ENCODE data around the gene WNT10A.

DNA sequence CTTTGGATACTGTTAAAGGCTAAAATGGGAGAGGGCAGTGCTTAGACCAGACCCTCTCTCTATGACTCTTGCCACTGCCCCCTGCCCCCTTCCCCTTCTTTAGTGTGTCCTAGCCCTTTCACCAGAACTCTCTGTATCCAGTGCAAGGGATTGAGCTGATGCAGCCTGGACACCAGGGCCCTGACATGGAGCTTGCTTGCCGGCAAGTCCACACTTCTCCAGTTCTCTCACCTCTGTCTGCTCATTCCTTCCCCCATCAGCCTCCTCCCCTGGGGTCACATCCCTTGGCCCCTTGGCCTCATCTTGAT is 22.6 kb upstream of the WNT10A start:
- TF ChIP-seq NUFIP1 (IDR thresholded peaks at IDR 0.05; ENCODE audit: partially characterized antibody) (no peak), POLR2AphosphoS5 (IDR thresholded peaks at IDR 0.05; ENCODE audit: control insufficient read depth, insufficient read depth, low read depth, low read length) (no peak), CTCF (IDR thresholded peaks at IDR 0.05 in 2 of 3, conservative IDR thresholded peaks at IDR 0.05 in 1 of 3; ENCODE audit: insufficient read depth in 2 of 3, low read depth in 1 of 3, low read length in 3 of 3) (no peak), EWSR1 (IDR thresholded peaks at IDR 0.05; ENCODE audit: borderline replicate concordance, low read depth, partially characterized antibody) (no peak)

All from K562 (cell line).